Lower leg skin (tissue), 4 donors: ENCODE data around the gene GDF11. TPM values are rescaled to one million over a fixed set of nuclear protein-coding genes. Genes with fewer than 3 reads are reported as not detected.

Source experiments
- DNase-seq, 2 donors: peaks; one replicate each; pipeline ENCODE4 v3.0.0-alpha.2; 2019; ENCODE audit warnings: low spot score in 2 of 2
- H3K4me3 ChIP-seq: fragments of 200-600 bp; sonication (generic); 2 replicates; pipeline ENCODE4 v1.5.1; 2017; ENCODE audit warnings: mild to moderate bottlenecking, low read depth; ENCODE audit not compliant: poor library complexity, severe bottlenecking
- POLR2A ChIP-seq, 2 donors: fragments of 450-650 bp; IDR thresholded peaks; one replicate each; pipeline ENCODE4 v1.6.1; 2016 to 2017; ENCODE audit warnings: antibody characterized with exemption in 2 of 2, mild to moderate bottlenecking in 1 of 2, moderate library complexity in 1 of 2
- WGBS, 2 donors: methylation state at CpG; one replicate each; pipeline ENCODE4 v1.1.5; 2018; 5-methylcytosine and 5-hydroxymethylcytosine counted together
- intact Hi-C: fragments of 100-400 bp; cut with DNase I; formaldehyde crosslinking; loops from one replicate; pipeline ENCODE4 v1.15.0; 2023; ENCODE audit warnings: low total_unique reads
- total RNA-seq, 4 donors: library from RNA; depleted of rRNA; stranded (reverse); fragments of >200 nt; gene quantifications; one replicate each; pipeline ENCODE4 v1.1.0, GENCODE V29; 2016
- TF ChIP-seq, protein P1 (sequence below), 3 donors: fragments of 450-650 bp; IDR thresholded peaks; one replicate each; pipeline ENCODE4 v1.5.1; 2016; ENCODE audit warnings: antibody characterized with exemption in 3 of 3, mild to moderate bottlenecking in 3 of 3, moderate library complexity in 2 of 3

Gene GDF11
- total RNA-seq, 4 donors from 2014 or later = 0.23 to 2.7 (median 0.57) TPM

DNA sequence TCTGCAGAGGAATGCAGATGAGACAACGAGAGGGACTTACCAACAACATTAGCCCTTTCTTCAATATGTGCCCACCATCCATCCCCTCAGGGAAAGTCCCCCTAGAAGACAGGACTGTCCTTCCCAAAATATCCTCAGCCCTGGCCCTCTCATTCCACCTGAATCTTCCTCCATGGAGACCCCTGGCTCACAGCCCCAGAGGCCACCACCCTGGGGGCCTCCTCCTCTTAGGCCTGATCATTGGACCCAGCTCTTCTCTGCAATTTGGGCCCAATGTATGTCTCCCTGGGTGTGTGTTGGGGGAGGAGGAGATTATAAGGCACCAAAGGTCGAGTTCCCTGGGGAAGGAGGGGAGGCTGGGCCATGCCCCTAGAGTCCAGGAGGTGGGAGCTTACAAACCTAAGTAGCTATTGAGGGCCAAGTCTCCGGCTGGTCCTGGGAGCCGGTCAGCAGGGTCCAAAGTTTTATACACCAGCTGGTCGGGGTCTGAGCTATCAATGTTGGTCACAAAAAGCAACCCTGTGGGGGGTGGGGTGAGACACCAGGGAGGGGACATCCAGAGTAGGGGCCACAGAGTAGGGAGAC, 43.4 kb upstream of the GDF11 start:
- TF ChIP-seq POLR2A (IDR thresholded peaks at IDR 0.05) = no peak
- TF ChIP-seq, protein P1, sequence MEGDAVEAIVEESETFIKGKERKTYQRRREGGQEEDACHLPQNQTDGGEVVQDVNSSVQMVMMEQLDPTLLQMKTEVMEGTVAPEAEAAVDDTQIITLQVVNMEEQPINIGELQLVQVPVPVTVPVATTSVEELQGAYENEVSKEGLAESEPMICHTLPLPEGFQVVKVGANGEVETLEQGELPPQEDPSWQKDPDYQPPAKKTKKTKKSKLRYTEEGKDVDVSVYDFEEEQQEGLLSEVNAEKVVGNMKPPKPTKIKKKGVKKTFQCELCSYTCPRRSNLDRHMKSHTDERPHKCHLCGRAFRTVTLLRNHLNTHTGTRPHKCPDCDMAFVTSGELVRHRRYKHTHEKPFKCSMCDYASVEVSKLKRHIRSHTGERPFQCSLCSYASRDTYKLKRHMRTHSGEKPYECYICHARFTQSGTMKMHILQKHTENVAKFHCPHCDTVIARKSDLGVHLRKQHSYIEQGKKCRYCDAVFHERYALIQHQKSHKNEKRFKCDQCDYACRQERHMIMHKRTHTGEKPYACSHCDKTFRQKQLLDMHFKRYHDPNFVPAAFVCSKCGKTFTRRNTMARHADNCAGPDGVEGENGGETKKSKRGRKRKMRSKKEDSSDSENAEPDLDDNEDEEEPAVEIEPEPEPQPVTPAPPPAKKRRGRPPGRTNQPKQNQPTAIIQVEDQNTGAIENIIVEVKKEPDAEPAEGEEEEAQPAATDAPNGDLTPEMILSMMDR (IDR thresholded peaks at IDR 0.05) = no peak
- no peak overlapping the region for H3K4me3 ChIP-seq
- DNase-seq = peak in 1 of 2 donors; percentile 57
- WGBS, 2 donors = 74 to 89% methylated on average over 5 of the region's 5 CpGs
- intact Hi-C loops = no loop called here

DNA sequence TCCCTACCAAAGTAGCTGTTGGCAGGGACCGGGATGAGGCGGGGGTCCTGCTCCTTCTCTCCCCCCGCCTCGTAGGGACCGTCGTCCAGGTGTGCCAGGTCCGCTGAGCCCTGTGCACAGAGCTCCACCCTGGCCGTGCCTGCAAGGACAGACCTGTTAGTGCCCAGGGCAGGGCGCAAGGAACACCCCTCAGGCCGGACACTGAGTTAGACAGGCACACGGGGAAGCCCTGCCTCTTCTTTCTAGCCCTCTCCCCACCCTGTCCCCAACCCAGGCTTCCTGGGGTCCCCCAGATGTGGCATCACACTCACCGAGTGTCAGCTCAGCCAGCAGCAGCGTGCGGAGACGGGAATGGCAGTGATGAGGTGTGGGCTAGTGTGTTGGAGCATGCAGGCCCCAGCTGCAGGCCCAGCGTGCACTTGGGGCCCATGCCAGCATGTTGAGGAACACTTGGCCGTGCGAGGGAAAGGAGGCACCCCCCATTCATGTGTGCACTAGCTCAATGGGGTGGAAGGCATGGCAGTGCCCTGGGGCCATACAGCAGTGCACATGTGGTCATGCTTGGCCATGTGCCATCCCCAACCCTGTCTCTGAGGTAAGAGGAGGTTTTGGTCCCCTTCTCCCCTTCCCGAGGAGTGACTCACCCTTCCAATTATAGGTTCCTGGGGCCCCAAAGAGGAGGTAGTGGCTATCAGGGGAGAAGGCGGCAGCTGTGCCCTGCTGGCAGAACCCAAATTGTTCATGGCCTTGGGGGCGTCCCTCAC, 42.5 kb upstream of the GDF11 start:
- 60 to 65% methylated on average over 18 to 21 of the region's 21 CpGs for WGBS, 2 donors
- TF ChIP-seq, protein P1 (IDR thresholded peaks at IDR 0.05) = no peak
- no peak for TF ChIP-seq POLR2A (IDR thresholded peaks at IDR 0.05)
- no peak overlapping the region for H3K4me3 ChIP-seq
- no peak for DNase-seq
- intact Hi-C loops = no loop called here

DNA sequence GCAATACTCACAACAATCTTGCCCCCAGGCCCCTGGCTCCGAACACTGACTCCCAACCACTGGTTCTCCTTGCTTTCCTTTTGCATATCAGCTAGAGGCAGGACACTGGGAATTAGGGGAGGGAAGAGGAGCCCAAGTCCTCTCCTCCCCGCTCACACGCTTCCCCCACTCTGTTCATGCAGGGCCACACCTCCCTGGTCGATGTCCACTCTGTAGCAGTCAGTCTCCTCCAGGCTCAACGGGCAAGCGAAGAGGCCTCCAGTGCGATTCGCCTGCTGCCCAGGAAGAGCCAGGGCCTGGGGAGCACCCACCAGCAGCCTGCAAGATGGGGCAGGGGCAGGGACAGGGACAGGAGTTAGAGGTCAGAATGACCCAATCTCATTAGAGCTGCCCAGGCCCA, 40.1 kb upstream of the GDF11 start:
- TF ChIP-seq POLR2A (IDR thresholded peaks at IDR 0.05) = no peak
- TF ChIP-seq, protein P1 (IDR thresholded peaks at IDR 0.05) = no peak
- 94 to 97% methylated on average over 8 of the region's 8 CpGs for WGBS, 2 donors
- intact Hi-C loops = no loop called here
- no peak overlapping the region for H3K4me3 ChIP-seq
- DNase-seq = no peak

DNA sequence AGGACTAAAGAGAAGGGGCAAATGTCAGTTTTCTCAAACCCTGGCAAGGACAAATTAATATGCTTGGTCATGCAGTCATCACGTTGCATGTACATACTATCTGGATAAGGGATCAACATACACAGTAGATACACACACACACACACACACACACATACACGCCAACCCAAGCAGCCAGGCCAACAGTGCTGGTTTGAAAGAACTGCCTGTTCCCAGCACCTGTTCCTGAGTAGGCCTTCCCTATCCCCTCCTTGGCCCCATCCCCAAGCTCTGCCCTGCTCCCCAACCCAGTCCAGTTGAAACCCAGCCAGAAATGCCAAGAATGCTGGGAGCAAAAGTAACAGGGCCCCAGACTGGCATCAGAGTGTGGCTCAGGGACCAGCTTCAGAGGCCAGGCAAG, 39.6 kb upstream of the GDF11 start:
- no peak overlapping the region for H3K4me3 ChIP-seq
- TF ChIP-seq, protein P1 (IDR thresholded peaks at IDR 0.05) = no peak
- TF ChIP-seq POLR2A (IDR thresholded peaks at IDR 0.05) = no peak
- intact Hi-C loops = no loop called here
- 37 to 81% methylated on average over 2 of the region's 2 CpGs for WGBS, 2 donors
- no peak for DNase-seq

DNA sequence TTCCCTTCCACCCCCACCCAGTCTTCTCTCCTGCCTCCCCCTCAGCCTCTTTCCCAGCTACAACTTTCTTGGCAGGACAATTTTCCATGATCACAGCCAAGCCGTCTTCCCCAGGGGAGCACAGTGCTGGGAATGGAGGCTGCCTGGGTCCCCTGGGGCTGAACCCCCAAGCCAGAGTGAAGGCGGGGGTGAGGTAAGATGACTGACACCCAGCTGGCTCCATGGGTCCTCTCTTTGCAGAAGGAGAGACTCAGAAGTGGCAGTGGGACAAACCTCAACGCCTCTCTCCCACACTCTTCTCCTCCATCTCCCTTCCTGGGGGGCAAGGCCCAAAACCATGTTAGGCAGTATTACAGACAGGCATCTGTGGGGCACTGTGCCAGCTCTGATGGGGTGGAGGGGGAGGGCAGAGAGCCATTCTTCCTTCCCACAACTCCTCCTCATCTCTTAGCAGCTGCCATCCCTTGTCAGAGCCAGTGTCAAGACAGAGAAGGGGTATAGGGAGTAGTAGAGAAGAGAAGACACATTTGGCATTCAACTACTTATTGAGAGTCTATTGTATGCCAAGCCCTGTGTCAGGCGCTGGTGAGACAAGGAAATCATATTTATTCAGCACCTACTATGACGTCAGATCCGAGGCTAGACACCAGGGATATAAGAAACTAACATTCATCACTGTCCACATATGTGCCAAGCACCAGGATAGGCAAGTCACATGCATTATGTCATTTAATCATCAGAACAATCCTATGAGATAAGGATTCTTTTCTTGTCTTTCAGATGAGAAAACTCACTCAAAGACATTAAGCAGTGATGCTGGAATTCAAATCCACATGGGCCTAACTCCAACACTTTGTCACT, 38.8 kb upstream of the GDF11 start:
- no peak overlapping the region for H3K4me3 ChIP-seq

More for the DNA sequence above, 38.8 kb upstream of the GDF11 start:
- 66 to 71% methylated on average over 6 of the region's 6 CpGs for WGBS, 2 donors
- TF ChIP-seq, protein P1 (IDR thresholded peaks at IDR 0.05) = no peak
- TF ChIP-seq POLR2A (IDR thresholded peaks at IDR 0.05) = no peak
- intact Hi-C loops = no loop called here
- no peak for DNase-seq
